NCI-H1694 (cell line): Measurements from ENCODE around the gene PTPRZ1.
A peak's percentile ranks its signal among the peaks of the same experiment; 100 is the strongest.

Source experiments
- DNase-seq: peaks from one replicate; lab custom pipeline; 2025; lab: John Stamatoyannopoulos, UW

PTPRZ1 gene

GRCh38 chr7:122054393-122054792 lies 181.4 kb downstream of the PTPRZ1 start:
- DNase-seq, result no peak

- no peak for DNase-seq
These were observed 182.1 kb downstream of the PTPRZ1 start for GRCh38 chr7:122055073-122055472.

- DNase-seq, result no peak
These were observed 184.0 kb downstream of the PTPRZ1 start for GRCh38 chr7:122056977-122057376.

- no peak for DNase-seq
These were observed 186.6 kb downstream of the PTPRZ1 start for GRCh38 chr7:122059542-122059941.

GRCh38 chr7:122063146-122063545 lies 190.2 kb downstream of the PTPRZ1 start:
- no peak for DNase-seq

DNA sequence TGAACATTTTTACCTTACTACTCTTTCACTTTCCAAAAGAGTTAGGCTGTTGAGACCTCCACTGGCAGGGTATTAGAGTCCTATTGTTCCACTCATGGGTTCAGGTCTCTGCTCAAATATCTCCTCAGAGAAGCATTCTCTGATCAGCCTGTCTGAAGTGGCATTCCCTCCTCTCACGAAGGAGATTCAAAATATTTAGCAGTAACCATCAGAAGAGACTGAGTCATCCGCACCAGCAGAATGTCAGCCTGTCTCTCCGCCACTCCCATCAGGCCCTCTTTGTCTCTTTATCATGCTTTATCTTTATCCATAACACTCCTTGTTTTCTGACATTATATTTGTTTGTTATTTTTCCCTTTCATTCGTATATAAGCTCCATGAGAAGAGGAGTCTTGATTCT lies 192.0 kb downstream of the PTPRZ1 start:
- DNase-seq, result no peak

GRCh38 chr7:122067077-122067476 lies 194.1 kb downstream of the PTPRZ1 start:
- DNase-seq, result no peak

GRCh38 chr7:122068046-122068445 lies 195.1 kb downstream of the PTPRZ1 start:
- DNase-seq, result no peak

DNA sequence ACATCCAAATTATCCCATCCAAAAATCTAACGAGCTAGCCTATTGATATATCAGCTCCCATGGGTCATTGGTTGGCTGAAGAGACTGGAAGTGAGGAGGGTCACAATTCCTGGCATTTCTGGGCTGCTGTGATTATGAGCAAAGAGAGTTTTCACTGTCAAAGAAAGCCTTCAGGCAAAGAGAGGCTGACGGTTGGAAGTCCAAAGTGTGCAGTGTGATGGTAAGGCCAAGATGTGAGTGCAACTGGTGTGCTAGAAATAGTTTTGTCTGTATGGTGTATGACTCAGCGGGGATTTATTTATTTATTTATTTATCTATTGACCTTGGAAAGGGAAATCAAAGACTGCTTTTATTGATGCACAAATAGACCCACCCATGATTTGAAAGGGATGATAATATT lies 196.0 kb downstream of the PTPRZ1 start:
- DNase-seq, result no peak

DNA sequence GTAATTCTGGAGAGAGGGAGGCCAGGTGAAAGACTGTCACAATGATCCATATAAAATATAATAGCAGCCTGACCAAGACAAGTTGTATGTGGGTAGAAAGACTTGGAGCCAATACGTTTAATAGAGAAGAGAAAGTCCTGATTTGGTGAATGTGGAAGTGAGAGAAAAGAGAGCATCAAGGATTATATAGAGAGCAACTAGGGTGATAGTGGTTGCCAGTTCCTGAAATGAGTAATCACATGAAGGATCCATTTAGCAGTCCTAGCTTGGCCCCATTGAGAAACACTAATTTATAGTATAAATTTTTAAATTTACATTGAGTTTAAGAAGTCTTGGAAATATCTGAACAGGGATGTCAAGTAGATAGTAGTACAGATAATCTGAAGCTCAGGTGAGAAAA lies 197.1 kb downstream of the PTPRZ1 start:
- DNase-seq, result no peak

GRCh38 chr7:122070834-122071233 lies 197.9 kb downstream of the PTPRZ1 start:
- DNase-seq, result no peak

DNA sequence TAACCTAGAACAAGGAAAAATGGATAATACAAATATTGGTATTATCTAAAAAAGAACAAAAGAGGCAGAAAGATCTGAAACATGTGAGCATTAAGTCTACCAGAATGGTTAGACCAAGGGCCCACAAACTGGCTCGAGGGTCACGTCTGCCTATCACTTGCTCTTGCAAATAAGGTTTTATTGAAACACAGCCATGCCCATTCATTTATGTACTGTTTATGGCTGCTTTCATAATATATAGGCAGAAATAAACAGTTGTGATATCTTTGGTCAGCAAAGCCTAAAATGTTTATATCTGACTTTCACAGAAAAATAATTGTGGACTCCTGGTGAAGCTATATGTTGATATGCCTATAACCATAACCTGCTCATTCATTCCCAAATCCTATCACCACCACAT lies 199.3 kb downstream of the PTPRZ1 start:
- DNase-seq, result no peak

GRCh38 chr7:122072924-122073599 lies 200.1 kb downstream of the PTPRZ1 start:
- no peak for DNase-seq

GRCh38 chr7:122073635-122074034 lies 200.7 kb downstream of the PTPRZ1 start:
- DNase-seq, result no peak

- DNase-seq, result no peak
These were observed 209.2 kb downstream of the PTPRZ1 start for GRCh38 chr7:122082160-122082559.

DNA sequence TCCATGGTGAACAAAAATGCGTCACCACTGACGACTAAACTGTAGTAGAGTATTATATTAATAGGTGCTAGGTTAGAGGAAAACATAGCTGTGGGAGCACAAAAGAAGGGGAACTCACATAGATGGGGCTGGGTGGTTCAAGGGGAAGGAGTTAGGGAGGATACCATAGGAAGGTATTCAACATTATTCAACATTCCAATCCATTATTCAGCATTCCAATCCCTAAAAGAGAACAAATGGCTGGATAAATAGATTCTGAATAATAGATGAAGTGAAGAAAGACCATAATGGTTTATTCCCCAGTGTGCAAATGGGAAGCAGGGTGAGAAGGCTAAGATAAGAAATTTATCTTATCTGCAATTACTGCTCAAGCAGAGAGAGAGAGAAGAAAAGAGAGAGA lies 209.7 kb downstream of the PTPRZ1 start:
- DNase-seq, result no peak

GRCh38 chr7:122092964-122093797 lies 220.2 kb downstream of the PTPRZ1 start:
- DNase-seq, result peak; percentile 57

GRCh38 chr7:122094549-122094948 lies 221.6 kb downstream of the PTPRZ1 start:
- DNase-seq, result no peak

DNA sequence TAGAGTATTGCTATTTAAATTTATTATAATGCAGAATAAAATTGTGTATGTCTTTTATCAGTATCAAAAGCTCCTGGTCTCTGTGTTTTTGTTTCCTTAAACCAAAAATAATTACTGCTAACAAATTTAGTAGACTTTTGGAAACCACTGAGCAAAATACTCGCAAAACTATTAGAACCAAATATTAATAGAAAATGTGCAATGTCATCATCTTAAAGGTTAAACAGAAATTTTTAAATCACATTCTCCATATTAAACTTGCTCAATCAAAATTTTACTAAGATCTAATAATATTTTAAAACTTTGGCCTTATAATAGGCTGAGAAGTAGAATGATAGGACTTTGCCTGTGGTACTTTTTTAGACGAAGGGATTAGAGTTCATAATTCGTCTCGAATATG lies 222.7 kb downstream of the PTPRZ1 start:
- DNase-seq, result no peak

- no peak for DNase-seq
These were observed 227.1 kb downstream of the PTPRZ1 start for GRCh38 chr7:122100021-122100420.

DNA sequence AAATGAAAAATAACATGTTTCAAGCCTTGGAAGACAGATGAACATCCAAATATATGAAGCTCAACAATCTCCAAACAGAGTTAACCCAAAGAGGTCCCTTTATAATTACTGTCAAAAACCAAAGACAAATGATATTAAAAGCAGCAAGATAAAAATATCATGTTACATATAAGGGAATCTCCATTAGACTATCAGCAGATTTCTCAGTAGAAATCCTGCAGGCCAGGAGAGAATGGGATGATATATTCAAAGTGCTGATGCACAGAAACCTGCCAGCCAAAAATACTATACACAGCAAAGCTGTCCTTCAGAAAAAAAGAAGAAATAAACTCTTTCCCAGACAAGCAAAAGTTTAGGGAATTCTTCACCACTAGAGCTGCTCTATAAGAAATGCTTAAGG lies 230.1 kb downstream of the PTPRZ1 start:
- DNase-seq, result no peak
